Adrenal gland (tissue), 5 donors: ENCODE results near the gene MTUS2.

ENCODE experiments used
- CTCF ChIP-seq, 6 experiments: fragments of 450-650 bp in 4 of 6; fragments of 200-600 bp in 2 of 6; sonication (generic) in 1 of 6; IDR thresholded peaks; 1 replicate in 5 of 6; 2 replicates in 1 of 6; pipeline versions ENCODE4 v1.5.1 to v1.8.0; 2016 to 2021; ENCODE audit warnings: antibody characterized with exemption in 6 of 6, mild to moderate bottlenecking in 2 of 6, moderate library complexity in 1 of 6
- POLR2A ChIP-seq, 2 donors: fragments of 450-650 bp; IDR thresholded peaks; one replicate each; pipeline ENCODE4 v1.6.1; 2017; ENCODE audit warnings: antibody characterized with exemption in 2 of 2, mild to moderate bottlenecking in 2 of 2, moderate library complexity in 1 of 2
- donor health status: DM: no; HTN: no; CAD: no.

GRCh38 chr13:29522044-29522685 is 702.0 kb downstream of the MTUS2 start:
- TF ChIP-seq CTCF (IDR thresholded peaks at IDR 0.05) (no peak), POLR2A (IDR thresholded peaks at IDR 0.05) (no peak)
